IPS-20b (cell line): ENCODE results near the gene MATR3.
"Not testable (repeated sequence)": the region's sequence is repeated elsewhere in the genome, so short reads cannot be mapped to it uniquely, and the experiment has no call there.

Experiments
- H3K27ac ChIP-seq: one replicate; pipeline ENCODE4 v1.5.1; 2013; ENCODE audit warnings: low read length
- H3K27me3 ChIP-seq: 2 replicates; pipeline ENCODE4 v1.6.1; 2013; ENCODE audit warnings: mild to moderate bottlenecking, low read length, inconsistent platforms; ENCODE audit not compliant: insufficient read depth
- H3K36me3 ChIP-seq: 2 replicates; pipeline ENCODE4 v1.6.1; 2013; ENCODE audit warnings: low read depth, mild to moderate bottlenecking, inconsistent platforms, low read length, moderate library complexity; ENCODE audit not compliant: insufficient read depth
- H3K4me1 ChIP-seq: 2 replicates; pipeline ENCODE4 v1.6.1; 2013; ENCODE audit warnings: mild to moderate bottlenecking, control low read depth, inconsistent platforms, low read length, moderate library complexity; ENCODE audit not compliant: insufficient read depth
- H3K4me3 ChIP-seq: 2 replicates; pipeline ENCODE4 v1.5.1; 2013; ENCODE audit warnings: mild to moderate bottlenecking, low read length, inconsistent platforms
- H3K9ac ChIP-seq: 2 replicates; pipeline ENCODE4 v1.6.1; 2013; ENCODE audit warnings: low read depth, mild to moderate bottlenecking, inconsistent platforms, low read length, moderate library complexity
- H3K9me3 ChIP-seq: 2 replicates; pipeline ENCODE4 v1.6.1; 2013; ENCODE audit warnings: mild to moderate bottlenecking, low read depth, low read length, inconsistent platforms; ENCODE audit not compliant: insufficient read depth

The MATR3 gene

GRCh38 chr5:139306197-139306596 lies 12.7 kb downstream of the MATR3 start:
- H3K27ac ChIP-seq, result no peak overlapping the region
- no peak overlapping the region for H3K9ac ChIP-seq
- no peak overlapping the region for H3K4me3 ChIP-seq
- H3K27me3 ChIP-seq, result no peaks in the 10 kb centered on the region
- peaks cover 24% of the 10 kb centered on the region; the same call in 1 of the 2 replicates for H3K4me1 ChIP-seq
- H3K9me3 ChIP-seq, result no peaks in the 10 kb centered on the region
- peaks cover 43% of the 10 kb centered on the region for H3K36me3 ChIP-seq

- Histone ChIP-seq H3K4me3 (no peak overlapping the region), H3K27me3 (no peaks in the 10 kb centered on the region), H3K9me3 (no peaks in the 10 kb centered on the region), H3K27ac (no peak overlapping the region), H3K36me3 (peaks cover 39% of the 10 kb centered on the region), H3K9ac (no peak overlapping the region), H3K4me1 (peaks cover 25% of the 10 kb centered on the region; the same call in 1 of the 2 replicates)
Observed at GRCh38 chr5:139306628-139307379, 13.3 kb downstream of the MATR3 start.

- H3K36me3 ChIP-seq, result peaks cover 32% of the 10 kb centered on the region
- no peak overlapping the region for H3K4me3 ChIP-seq
- H3K27me3 ChIP-seq, result no peaks in the 10 kb centered on the region
- no peaks in the 10 kb centered on the region for H3K9me3 ChIP-seq
- peaks cover 28% of the 10 kb centered on the region; the same call in 1 of the 2 replicates for H3K4me1 ChIP-seq
- no peak overlapping the region for H3K9ac ChIP-seq
- H3K27ac ChIP-seq, result no peak overlapping the region
Observed at GRCh38 chr5:139308797-139309196, 15.3 kb downstream of the MATR3 start.

- not testable (repeated sequence) for H3K4me3 ChIP-seq, H3K9ac ChIP-seq, H3K27ac ChIP-seq, H3K27me3 ChIP-seq, H3K9me3 ChIP-seq
- Histone ChIP-seq H3K36me3 (peaks cover 52% of the 10 kb centered on the region), H3K4me1 (peaks cover 30% of the 10 kb centered on the region; the same call in 1 of the 2 replicates)
Observed at GRCh38 chr5:139310715-139311186, 17.2 kb downstream of the MATR3 start.

GRCh38 chr5:139312075-139312474 lies 18.5 kb downstream of the MATR3 start:
- no peak overlapping the region for H3K9ac ChIP-seq
- no peaks in the 10 kb centered on the region for H3K9me3 ChIP-seq
- H3K27ac ChIP-seq, result no peak overlapping the region
- H3K36me3 ChIP-seq, result peaks cover 65% of the 10 kb centered on the region
- peaks cover 30% of the 10 kb centered on the region; the same call in 1 of the 2 replicates for H3K4me1 ChIP-seq
- H3K27me3 ChIP-seq, result no peaks in the 10 kb centered on the region
- H3K4me3 ChIP-seq, result no peak overlapping the region

- Histone ChIP-seq H3K9me3 (no peaks in the 10 kb centered on the region), H3K4me3 (no peak overlapping the region), H3K27ac (no peak overlapping the region), H3K27me3 (no peaks in the 10 kb centered on the region), H3K36me3 (peaks cover 67% of the 10 kb centered on the region), H3K4me1 (peaks cover 27% of the 10 kb centered on the region; the same call in 1 of the 2 replicates), H3K9ac (no peak overlapping the region)
Observed at GRCh38 chr5:139314276-139314675, 20.7 kb downstream of the MATR3 start.

- Histone ChIP-seq H3K27ac (no peak overlapping the region), H3K4me3 (no peak overlapping the region), H3K9ac (no peak overlapping the region), H3K4me1 (peaks cover 21% of the 10 kb centered on the region; the same call in 1 of the 2 replicates), H3K36me3 (peaks cover 70% of the 10 kb centered on the region), H3K9me3 (no peaks in the 10 kb centered on the region), H3K27me3 (no peaks in the 10 kb centered on the region)
Observed at GRCh38 chr5:139315056-139315615, 21.6 kb downstream of the MATR3 start.

GRCh38 chr5:139335811-139336210 lies 42.3 kb downstream of the MATR3 start:
- Histone ChIP-seq H3K36me3 (peaks cover 17% of the 10 kb centered on the region), H3K27me3 (no peaks in the 10 kb centered on the region), H3K4me3 (no peak overlapping the region), H3K27ac (no peak overlapping the region), H3K4me1 (no peaks in the 10 kb centered on the region), H3K9ac (no peak overlapping the region), H3K9me3 (no peaks in the 10 kb centered on the region)

- Histone ChIP-seq H3K9me3 (no peaks in the 10 kb centered on the region), H3K4me1 (peaks cover 11% of the 10 kb centered on the region; the same call in 1 of the 2 replicates), H3K27ac (no peak overlapping the region), H3K9ac (no peak overlapping the region), H3K27me3 (no peaks in the 10 kb centered on the region), H3K36me3 (peaks cover 15% of the 10 kb centered on the region), H3K4me3 (no peak overlapping the region)
Observed at GRCh38 chr5:139340051-139340450, 46.5 kb downstream of the MATR3 start.

GRCh38 chr5:139341187-139341688 lies 47.7 kb downstream of the MATR3 start:
- H3K4me3 ChIP-seq, result peak overlapping the region; percentile 97
- H3K9ac ChIP-seq, result peak overlapping the region; percentile 45; the same call in 1 of the 2 replicates
- H3K9me3 ChIP-seq, result no peaks in the 10 kb centered on the region
- H3K4me1 ChIP-seq, result peaks cover 11% of the 10 kb centered on the region; the same call in 1 of the 2 replicates
- H3K36me3 ChIP-seq, result peaks cover 19% of the 10 kb centered on the region
- no peaks in the 10 kb centered on the region for H3K27me3 ChIP-seq
- no peak overlapping the region for H3K27ac ChIP-seq

- Histone ChIP-seq H3K9me3 (no peaks in the 10 kb centered on the region), H3K4me3 (peak within 1 kb of the TSS; percentile 97), H3K27ac (peak within 1 kb of the TSS; percentile 96), H3K27me3 (no peaks in the 10 kb centered on the region), H3K9ac (peak within 1 kb of the TSS; percentile 99), H3K36me3 (peaks cover 23% of the 10 kb centered on the region), H3K4me1 (peaks cover 11% of the 10 kb centered on the region; the same call in 1 of the 2 replicates)
Observed at GRCh38 chr5:139341689-139342422, 48.3 kb downstream of the MATR3 start, which contains the start of gene PAIP2. PAIP2 (plus strand) TSS chr5:139341854; CDS start chr5:139363785, 21,931 bp downstream.
